Tibial nerve (tissue), 4 donors: ENCODE data around the gene KRT3. TPM values are rescaled to one million over a fixed set of nuclear protein-coding genes. Genes with fewer than 3 reads are reported as not detected.
"Not testable (repeated sequence)": the region's sequence is repeated elsewhere in the genome, so short reads cannot be mapped to it uniquely, and the experiment has no call there.

Source experiments
- DNase-seq, 2 donors: peaks; one replicate each; pipeline ENCODE4 v3.0.0-alpha.2; 2019; ENCODE audit warnings: low spot score in 2 of 2
- H3K27ac ChIP-seq, 4 donors: fragments of 200-600 bp; sonication (generic) in 3 of 4; one replicate each; pipeline ENCODE4 v1.5.1; 2017 to 2019; ENCODE audit warnings: mild to moderate bottlenecking in 1 of 4
- H3K27me3 ChIP-seq, 2 donors: fragments of 200-600 bp; sonication (generic) in 1 of 2; one replicate each; pipeline versions ENCODE4 v1.5.1 to v1.6.0; 2017 to 2019
- H3K36me3 ChIP-seq, 3 donors: fragments of 200-600 bp; sonication (generic); one replicate each; pipeline ENCODE4 v1.5.1; 2018 to 2019
- H3K4me1 ChIP-seq, 4 donors: fragments of 200-600 bp; sonication (generic) in 3 of 4; one replicate each; pipeline ENCODE4 v1.5.1; 2017 to 2019
- H3K4me3 ChIP-seq, 4 donors: fragments of 200-600 bp; sonication (generic) in 3 of 4; one replicate each; pipeline ENCODE4 v1.5.1; 2017 to 2019; ENCODE audit warnings: mild to moderate bottlenecking in 1 of 4, moderate library complexity in 1 of 4
- H3K9me3 ChIP-seq, 4 donors: fragments of 200-600 bp; sonication (generic) in 3 of 4; one replicate each; pipeline ENCODE4 v1.5.1; 2017 to 2019
- EP300 ChIP-seq, 2 donors: sonication (generic); formaldehyde crosslinking; IDR thresholded peaks; one replicate each; pipeline ENCODE4 v1.6.1; 2017; ENCODE audit warnings: antibody characterized with exemption in 2 of 2, mild to moderate bottlenecking in 1 of 2
- POLR2A ChIP-seq, 2 donors: fragments of 450-650 bp; IDR thresholded peaks; one replicate each; pipeline ENCODE4 v1.6.1; 2017; ENCODE audit warnings: antibody characterized with exemption in 2 of 2, mild to moderate bottlenecking in 2 of 2, moderate library complexity in 2 of 2
- WGBS, 2 donors: methylation state at CpG; one replicate each; pipeline ENCODE4 v1.1.5; 2018; 5-methylcytosine and 5-hydroxymethylcytosine counted together
- total RNA-seq, 4 donors: library from RNA; depleted of rRNA; stranded (reverse); fragments of >200 nt; gene quantifications; one replicate each; pipeline ENCODE4 v1.1.0, GENCODE V29; 2016
- TF ChIP-seq, protein P1 (sequence below), 5 experiments: fragments of 200-600 bp in 3 of 5; fragments of 450-650 bp in 2 of 5; sonication (generic) in 3 of 5; IDR thresholded peaks; one replicate each; pipeline ENCODE4 v1.5.1; 2016 to 2019; ENCODE audit warnings: antibody characterized with exemption in 5 of 5, mild to moderate bottlenecking in 3 of 5, moderate library complexity in 2 of 5

KRT3 gene
- total RNA-seq, 4 donors from 2014 or later, result not detected

DNA sequence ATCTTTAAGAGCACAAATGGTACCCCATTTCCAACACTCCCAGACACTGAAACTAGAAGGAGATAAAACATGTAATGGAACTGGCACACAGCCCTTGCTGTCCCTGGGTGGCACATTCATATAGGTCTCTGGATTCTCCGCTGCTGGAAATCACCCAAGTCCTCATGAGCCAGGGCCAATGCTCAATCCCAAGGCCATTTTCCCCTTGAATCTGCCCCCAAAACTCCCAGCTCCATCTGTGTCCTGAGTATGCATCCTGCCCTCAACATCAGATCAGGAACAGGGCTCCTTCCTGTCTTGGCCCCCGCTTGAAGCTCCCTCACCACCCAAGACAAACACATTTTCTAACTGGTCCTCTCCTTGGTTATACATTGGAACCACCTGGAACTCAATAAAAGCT, 43.4 kb downstream of the KRT3 start:
- Histone ChIP-seq H3K27me3 (no peaks in the 10 kb centered on the region), H3K9me3 (no peaks in the 10 kb centered on the region), H3K27ac (no peak overlapping the region), H3K36me3 (no peaks in the 10 kb centered on the region), H3K4me1 (no peaks in the 10 kb centered on the region), H3K4me3 (no peak overlapping the region)
- no peak for DNase-seq
- WGBS, 2 donors, result 58 to 78% methylated on average over 2 of the region's 2 CpGs
- no peak for TF ChIP-seq POLR2A (IDR thresholded peaks at IDR 0.05)

DNA sequence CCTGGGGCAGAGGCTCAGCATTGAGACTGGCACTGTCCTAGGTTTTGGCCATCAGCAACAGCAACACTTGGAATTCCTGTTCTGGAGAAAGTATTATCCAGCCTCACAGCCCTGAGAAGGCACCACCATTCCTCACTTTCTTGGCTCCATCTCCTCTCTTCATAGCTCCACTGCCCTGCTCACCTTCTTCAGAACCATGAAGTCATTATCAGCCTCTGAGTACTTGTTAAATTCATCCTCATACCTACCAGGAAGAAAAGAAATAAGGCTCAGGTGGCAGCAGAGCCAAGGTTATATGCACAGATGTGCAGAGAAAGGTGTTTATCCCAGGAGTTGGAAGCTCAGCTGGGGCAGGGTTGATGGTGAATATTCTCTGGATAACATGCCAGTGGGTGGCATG, 44.1 kb downstream of the KRT3 start:
- Histone ChIP-seq H3K36me3 (no peaks in the 10 kb centered on the region), H3K27ac (no peak overlapping the region), H3K4me1 (no peaks in the 10 kb centered on the region), H3K4me3 (no peak overlapping the region), H3K27me3 (no peaks in the 10 kb centered on the region), H3K9me3 (no peaks in the 10 kb centered on the region)
- no peak for DNase-seq
- no peak for TF ChIP-seq POLR2A (IDR thresholded peaks at IDR 0.05)
- TF ChIP-seq, protein P1, sequence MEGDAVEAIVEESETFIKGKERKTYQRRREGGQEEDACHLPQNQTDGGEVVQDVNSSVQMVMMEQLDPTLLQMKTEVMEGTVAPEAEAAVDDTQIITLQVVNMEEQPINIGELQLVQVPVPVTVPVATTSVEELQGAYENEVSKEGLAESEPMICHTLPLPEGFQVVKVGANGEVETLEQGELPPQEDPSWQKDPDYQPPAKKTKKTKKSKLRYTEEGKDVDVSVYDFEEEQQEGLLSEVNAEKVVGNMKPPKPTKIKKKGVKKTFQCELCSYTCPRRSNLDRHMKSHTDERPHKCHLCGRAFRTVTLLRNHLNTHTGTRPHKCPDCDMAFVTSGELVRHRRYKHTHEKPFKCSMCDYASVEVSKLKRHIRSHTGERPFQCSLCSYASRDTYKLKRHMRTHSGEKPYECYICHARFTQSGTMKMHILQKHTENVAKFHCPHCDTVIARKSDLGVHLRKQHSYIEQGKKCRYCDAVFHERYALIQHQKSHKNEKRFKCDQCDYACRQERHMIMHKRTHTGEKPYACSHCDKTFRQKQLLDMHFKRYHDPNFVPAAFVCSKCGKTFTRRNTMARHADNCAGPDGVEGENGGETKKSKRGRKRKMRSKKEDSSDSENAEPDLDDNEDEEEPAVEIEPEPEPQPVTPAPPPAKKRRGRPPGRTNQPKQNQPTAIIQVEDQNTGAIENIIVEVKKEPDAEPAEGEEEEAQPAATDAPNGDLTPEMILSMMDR (IDR thresholded peaks at IDR 0.05), result no peak
- no peak for TF ChIP-seq EP300 (IDR thresholded peaks at IDR 0.05)

DNA sequence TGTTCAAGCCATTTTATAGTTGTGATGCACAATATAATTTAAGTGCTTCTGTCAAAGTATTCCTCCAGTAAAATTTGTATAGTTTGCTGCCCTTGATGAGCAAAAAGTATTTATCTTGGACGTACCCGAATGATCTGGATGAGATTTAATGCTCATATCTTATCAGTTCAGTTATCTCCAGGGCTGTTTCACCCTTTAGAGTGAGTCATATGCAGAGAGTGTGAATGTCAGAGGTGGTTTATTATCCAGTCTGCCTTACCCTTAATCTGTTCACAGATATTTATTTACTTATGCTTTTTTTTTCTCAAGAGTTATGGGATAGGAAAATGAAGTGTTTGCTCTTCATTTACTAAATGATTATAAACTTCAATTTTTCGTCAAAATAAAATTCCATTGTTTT, 45.4 kb downstream of the KRT3 start:
- WGBS, 2 donors, result 60 to 70% methylated on average over 3 of the region's 3 CpGs
- H3K27ac ChIP-seq, H3K4me1 ChIP-seq, H3K36me3 ChIP-seq, H3K9me3 ChIP-seq, DNase-seq, H3K27me3 ChIP-seq, H3K4me3 ChIP-seq: not testable (repeated sequence)

DNA sequence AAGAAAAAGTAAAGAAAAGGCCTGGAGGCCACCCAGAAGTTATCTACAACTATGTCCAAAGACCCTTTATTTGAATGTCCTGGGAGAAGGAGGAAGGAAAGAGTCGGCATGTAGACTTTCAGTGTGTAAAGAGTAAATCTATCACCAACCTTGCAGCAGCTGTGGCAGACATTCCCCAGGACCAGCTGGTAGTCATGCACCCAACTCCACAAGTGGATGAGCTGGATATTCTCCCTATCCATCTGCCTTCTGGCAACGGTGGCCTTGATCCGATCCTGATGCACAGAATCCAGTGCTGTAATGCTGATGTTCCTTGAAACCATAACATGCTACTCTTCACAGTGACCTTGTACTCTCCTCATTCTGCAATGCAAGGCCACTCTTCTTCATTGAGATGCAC, 46.1 kb downstream of the KRT3 start:
- WGBS, 2 donors, result 86 to 92% methylated on average over 3 of the region's 3 CpGs
- H3K27me3 ChIP-seq, result no peaks in the 10 kb centered on the region

DNA sequence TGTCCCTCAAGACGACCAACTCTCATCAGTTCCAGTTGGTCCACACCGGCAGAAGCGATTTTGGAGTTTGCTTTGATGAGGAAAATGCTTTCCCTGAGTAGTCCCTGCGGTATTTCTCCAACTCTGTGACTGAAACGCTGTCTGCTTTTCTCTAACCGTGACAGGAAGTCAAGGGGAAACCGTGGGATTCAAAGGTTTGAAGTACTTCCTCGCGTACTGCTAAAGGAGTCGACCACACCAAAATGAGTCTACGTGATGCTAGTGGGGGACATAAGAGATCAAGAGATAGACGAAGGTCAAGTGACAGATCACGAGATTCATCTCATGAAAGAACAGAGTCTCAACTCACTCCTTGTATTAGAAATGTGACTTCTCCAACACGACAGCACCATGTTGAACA, 47.3 kb downstream of the KRT3 start:
- Histone ChIP-seq H3K4me1 (no peaks in the 10 kb centered on the region), H3K27ac (no peak overlapping the region), H3K27me3 (no peaks in the 10 kb centered on the region), H3K9me3 (no peaks in the 10 kb centered on the region), H3K4me3 (no peak overlapping the region), H3K36me3 (no peaks in the 10 kb centered on the region)
- DNase-seq, result no peak
- 73 to 76% methylated on average over 14 of the region's 14 CpGs for WGBS, 2 donors
- TF ChIP-seq, protein P1 (IDR thresholded peaks at IDR 0.05), result no peak
- TF ChIP-seq POLR2A (IDR thresholded peaks at IDR 0.05), result no peak
- no peak for TF ChIP-seq EP300 (IDR thresholded peaks at IDR 0.05)

More for the DNA sequence above, 46.1 kb downstream of the KRT3 start:
- Histone ChIP-seq H3K4me3 (no peak overlapping the region), H3K4me1 (no peaks in the 10 kb centered on the region), H3K9me3 (no peaks in the 10 kb centered on the region), H3K36me3 (no peaks in the 10 kb centered on the region), H3K27ac (no peak overlapping the region)
- TF ChIP-seq, protein P1 (IDR thresholded peaks at IDR 0.05), result no peak
- no peak for TF ChIP-seq EP300 (IDR thresholded peaks at IDR 0.05)
- TF ChIP-seq POLR2A (IDR thresholded peaks at IDR 0.05), result no peak
- no peak for DNase-seq

DNA sequence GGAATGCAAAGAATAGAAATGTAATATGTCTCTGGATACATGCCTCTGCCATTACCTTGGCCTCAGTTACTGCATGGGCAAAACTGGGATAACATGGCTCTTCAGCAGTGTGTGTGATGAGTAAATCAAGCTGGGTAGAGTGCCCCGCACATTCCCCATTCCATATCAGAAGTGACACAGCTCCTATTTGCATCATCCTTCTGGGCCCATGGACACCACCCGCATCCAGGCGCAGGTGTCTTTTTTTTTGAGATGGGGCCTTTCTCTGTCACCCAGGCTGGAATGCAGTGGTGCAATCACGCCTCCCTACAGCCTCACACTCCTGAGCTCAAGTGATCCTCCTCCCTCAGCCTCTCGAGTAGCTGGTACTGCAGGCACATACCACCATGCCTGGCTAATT, 50.4 kb downstream of the KRT3 start:
- Histone ChIP-seq H3K27me3 (peaks cover 0 to 7% of the 10 kb centered on the region in 2 donors), H3K36me3 (no peaks in the 10 kb centered on the region), H3K9me3 (no peaks in the 10 kb centered on the region), H3K27ac (no peak overlapping the region), H3K4me1 (no peaks in the 10 kb centered on the region), H3K4me3 (no peak overlapping the region)
- no peak for DNase-seq
- 80% methylated on average over 5 of the region's 5 CpGs for whole genome bisulfite sequencing, 2 donors
- TF ChIP-seq, protein P1 (IDR thresholded peaks at IDR 0.05), result no peak
- TF ChIP-seq POLR2A (IDR thresholded peaks at IDR 0.05) (no peak), EP300 (IDR thresholded peaks at IDR 0.05) (no peak)
